ENCODE results near the gene SORCS2.
"Not testable (repeated sequence)": the region's sequence is repeated elsewhere in the genome, so short reads cannot be mapped to it uniquely, and the experiment has no call there.

SORCS2 gene

GRCh38 chr4:7448036-7448435, 255.7 kb downstream of the SORCS2 start:
- DNase-seq (ENCODE audit: low read depth in 2 of 2): no peak

- no peak for DNase-seq (ENCODE audit: low read depth in 2 of 2)
These were observed 258.6 kb downstream of the SORCS2 start for GRCh38 chr4:7450775-7451433.

- no peak for DNase-seq (ENCODE audit: low read depth in 2 of 2)
These were observed 259.1 kb downstream of the SORCS2 start for GRCh38 chr4:7451434-7451789.

GRCh38 chr4:7451800-7452199, 259.5 kb downstream of the SORCS2 start:
- no peak for DNase-seq (ENCODE audit: low read depth in 2 of 2)

GRCh38 chr4:7452802-7453201, 260.5 kb downstream of the SORCS2 start:
- DNase-seq (ENCODE audit: low read depth in 2 of 2): not testable (repeated sequence)

GRCh38 chr4:7457201-7458065, 265.1 kb downstream of the SORCS2 start:
- DNase-seq (ENCODE audit: low read depth in 2 of 2): no peak

- DNase-seq (ENCODE audit: low read depth in 2 of 2): no peak
These were observed 265.7 kb downstream of the SORCS2 start for GRCh38 chr4:7458066-7458425.

- DNase-seq (ENCODE audit: low read depth in 2 of 2): no peak
These were observed 266.1 kb downstream of the SORCS2 start for GRCh38 chr4:7458477-7458876.

- DNase-seq (ENCODE audit: low read depth in 2 of 2): no peak
These were observed 267.1 kb downstream of the SORCS2 start for GRCh38 chr4:7459471-7459870.

- DNase-seq (ENCODE audit: low read depth in 2 of 2): no peak
These were observed 268.2 kb downstream of the SORCS2 start for GRCh38 chr4:7460566-7460965.

GRCh38 chr4:7461230-7461629, 268.9 kb downstream of the SORCS2 start:
- DNase-seq (ENCODE audit: low read depth in 2 of 2): no peak

GRCh38 chr4:7462509-7462971, 270.2 kb downstream of the SORCS2 start:
- DNase-seq (ENCODE audit: low read depth in 2 of 2): no peak

GRCh38 chr4:7463566-7464258, 271.4 kb downstream of the SORCS2 start:
- DNase-seq (ENCODE audit: low read depth in 2 of 2): no peak

GRCh38 chr4:7464259-7464655, 271.9 kb downstream of the SORCS2 start:
- DNase-seq (ENCODE audit: low read depth in 2 of 2): no peak

- DNase-seq (ENCODE audit: low read depth in 2 of 2): no peak
These were observed 272.7 kb downstream of the SORCS2 start for GRCh38 chr4:7465017-7465416.

GRCh38 chr4:7466215-7466614, 273.9 kb downstream of the SORCS2 start:
- DNase-seq (ENCODE audit: low read depth in 2 of 2): no peak

- no peak for DNase-seq (ENCODE audit: low read depth in 2 of 2)
These were observed 274.6 kb downstream of the SORCS2 start for GRCh38 chr4:7466904-7467303.

- no peak for DNase-seq (ENCODE audit: low read depth in 2 of 2)
These were observed 275.1 kb downstream of the SORCS2 start for GRCh38 chr4:7467471-7467870.

GRCh38 chr4:7469023-7469422, 276.7 kb downstream of the SORCS2 start:
- DNase-seq (ENCODE audit: low read depth in 2 of 2): no peak

GRCh38 chr4:7470111-7470510, 277.8 kb downstream of the SORCS2 start:
- DNase-seq (ENCODE audit: low read depth in 2 of 2): no peak

GRCh38 chr4:7470522-7471128, 278.3 kb downstream of the SORCS2 start:
- DNase-seq (ENCODE audit: low read depth in 2 of 2): no peak

- no peak for DNase-seq (ENCODE audit: low read depth in 2 of 2)
These were observed 280.2 kb downstream of the SORCS2 start for GRCh38 chr4:7472442-7473013.
